Fibroblast of lung (primary cell): ENCODE data around the gene SH3BGRL3. TPM values are rescaled to one million over a fixed set of nuclear protein-coding genes. Genes with fewer than 3 reads are reported as not detected.

Experiments
- DNase-seq, 2 donors: peaks; one replicate each; pipeline versions ENCODE4 v3.0.0 to v3.0.0-alpha.2; 2010; ENCODE audit warnings: low read depth in 2 of 2
- H2AFZ ChIP-seq: 2 replicates; pipeline ENCODE4 v1.5.1; 2012; ENCODE audit warnings: low read length, control low read depth, inconsistent platforms
- H3K27ac ChIP-seq: 2 replicates; pipeline ENCODE4 v1.5.1; 2011; ENCODE audit warnings: low read length, control low read depth; ENCODE audit not compliant: insufficient read depth
- H3K27me3 ChIP-seq: 2 replicates; pipeline ENCODE4 v1.5.1; 2011; ENCODE audit warnings: mild to moderate bottlenecking, low read length; ENCODE audit not compliant: control insufficient read depth, insufficient read depth
- H3K36me3 ChIP-seq: 2 replicates; pipeline ENCODE4 v1.5.1; 2011; ENCODE audit warnings: low read length; ENCODE audit not compliant: control insufficient read depth, insufficient read depth
- H3K4me1 ChIP-seq: 2 replicates; pipeline ENCODE4 v1.5.1; 2011; ENCODE audit warnings: low read length; ENCODE audit not compliant: control insufficient read depth, insufficient read depth; ENCODE audit errors: extremely low read depth
- H3K4me2 ChIP-seq: 2 replicates; pipeline ENCODE4 v1.5.1; 2011; ENCODE audit warnings: low read length, control low read depth; ENCODE audit not compliant: insufficient read depth; ENCODE audit errors: extremely low read depth
- H3K4me3 ChIP-seq, 4 experiments: fragments of 200-600 bp in 1 of 4; sonication (generic) in 1 of 4; replicated peaks in 1 of 4; 2 replicates each; pipeline ENCODE4 v1.5.1; 2011 to 2016; ENCODE audit warnings: low read length in 4 of 4, low read depth in 3 of 4, mild to moderate bottlenecking in 3 of 4, control low read depth in 2 of 4, inconsistent platforms in 1 of 4, mixed read lengths in 1 of 4; ENCODE audit not compliant: insufficient read depth in 1 of 4; ENCODE audit errors: control extremely low read depth in 1 of 4
- H3K79me2 ChIP-seq: 2 replicates; pipeline ENCODE4 v1.5.1; 2012; ENCODE audit warnings: mild to moderate bottlenecking, low read length, inconsistent platforms; ENCODE audit not compliant: control insufficient read depth, insufficient read depth
- H3K9ac ChIP-seq: 2 replicates; pipeline ENCODE4 v1.5.1; 2011; ENCODE audit warnings: mild to moderate bottlenecking, low read length, control low read depth; ENCODE audit not compliant: insufficient read depth
- H3K9me3 ChIP-seq: 2 replicates; pipeline ENCODE4 v1.5.1; 2012; ENCODE audit warnings: low read depth, low read length; ENCODE audit not compliant: control insufficient read depth, insufficient read depth
- H4K20me1 ChIP-seq: 2 replicates; pipeline ENCODE4 v1.5.1; 2011; ENCODE audit warnings: low read length; ENCODE audit not compliant: control insufficient read depth, insufficient read depth; ENCODE audit errors: extremely low read depth
- CTCF ChIP-seq, 2 donors: IDR thresholded peaks in 1 of 2; conservative IDR thresholded peaks in 1 of 2; 1 replicate in 1 of 2; 2 replicates in 1 of 2; pipeline ENCODE4 v1.5.1; 2011 to 2012; ENCODE audit warnings: low read length in 2 of 2, control low read depth in 1 of 2, inconsistent platforms in 1 of 2, low read depth in 1 of 2, mild to moderate bottlenecking in 1 of 2
- EZH2 ChIP-seq: IDR thresholded peaks from 2 replicates; pipeline ENCODE4 v1.5.1; 2012; ENCODE audit warnings: low read length, control low read depth, mild to moderate bottlenecking; ENCODE audit errors: missing control alignments
- polyA plus RNA-seq, 2 donors: library from polyadenylated mRNA; depleted of rRNA in 1 of 2; stranded (reverse) in 1 of 2; unstranded in 1 of 2; fragments of >200 nt; gene quantifications; 2 replicates each; pipeline ENCODE4 v1.2.1, GENCODE V29; 2011 to 2012; ENCODE audit warnings: missing spikeins in 1 of 2
- total RNA-seq: library from RNA; depleted of rRNA; stranded (reverse); fragments of >200 nt; gene quantifications from 2 replicates; pipeline ENCODE4 v1.2.1, GENCODE V29; 2014

The SH3BGRL3 gene
- total and polyA plus RNA-seq, 2 donors (not counting 1 experiment from before 2014, with no cell fraction given): 39.6 to 200 TPM

DNA sequence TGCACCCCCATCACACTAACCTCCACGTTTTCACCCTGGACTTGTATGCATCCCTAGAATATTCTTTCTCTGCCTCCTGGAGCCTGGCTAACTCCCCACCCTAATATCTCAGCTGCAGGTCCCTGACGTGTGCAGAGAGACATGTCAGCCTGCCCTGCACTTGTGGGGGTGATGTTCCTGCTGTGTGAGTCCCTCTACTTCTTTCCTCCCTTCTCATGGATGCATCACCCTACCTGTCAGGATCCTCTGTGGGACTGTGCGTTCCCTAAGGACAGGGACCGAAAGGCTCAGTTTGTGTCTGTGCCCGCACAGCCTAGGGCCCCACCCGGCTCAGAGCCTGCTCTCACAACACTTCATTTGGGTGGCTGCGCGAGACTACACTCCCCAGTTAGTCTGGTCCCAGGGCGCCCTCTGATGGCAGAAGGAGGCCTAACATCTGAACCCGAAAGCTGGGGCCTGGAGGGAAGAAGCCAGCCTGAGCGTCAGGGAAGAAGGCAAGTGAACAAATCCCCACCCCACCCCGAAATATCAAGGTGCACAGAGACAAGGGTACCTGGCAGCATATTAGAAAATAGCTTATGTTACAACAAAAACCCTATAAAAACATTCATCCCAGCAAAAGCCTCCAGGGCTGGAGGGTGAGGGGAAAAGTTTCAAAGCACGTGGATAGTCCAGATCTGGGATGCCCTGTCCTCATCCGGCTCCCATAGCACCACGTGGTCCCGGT lies 41.6 kb downstream of the SH3BGRL3 start:
- H3K4me1 ChIP-seq: peaks cover 6% of the 10 kb centered on the region
- H4K20me1 ChIP-seq: no peaks in the 10 kb centered on the region
- no peaks in the 10 kb centered on the region for H3K79me2 ChIP-seq
- H3K36me3 ChIP-seq: no peaks in the 10 kb centered on the region
- H3K4me3 ChIP-seq: peak overlapping the region in 1 of 4 experiments; percentile 11
- H3K27me3 ChIP-seq: no peaks in the 10 kb centered on the region
- no peak overlapping the region for H3K9ac ChIP-seq
- H3K9me3 ChIP-seq: no peaks in the 10 kb centered on the region
- H3K4me2 ChIP-seq: peak overlapping the region; percentile 17
- TF ChIP-seq CTCF (conservative IDR thresholded peaks at IDR 0.05 in 1 of 2, IDR thresholded peaks at IDR 0.05 in 1 of 2; ENCODE audit: low read depth in 1 of 2, low read length in 2 of 2) (peak; percentile 82 to 93), EZH2 (no peak)
- peak overlapping the region; percentile 87 for H2AFZ ChIP-seq
- peak; percentile 70 to 86 for DNase-seq
- no peak overlapping the region for H3K27ac ChIP-seq

GRCh38 chr1:26322042-26322331 lies 42.1 kb downstream of the SH3BGRL3 start:
- no peaks in the 10 kb centered on the region for H3K27me3 ChIP-seq
- H3K9me3 ChIP-seq: no peaks in the 10 kb centered on the region
- H3K4me2 ChIP-seq: no peak overlapping the region
- H2AFZ ChIP-seq: no peak overlapping the region
- peaks cover 6% of the 10 kb centered on the region for H3K4me1 ChIP-seq
- H3K27ac ChIP-seq: no peak overlapping the region
- no peak overlapping the region for H3K9ac ChIP-seq
- DNase-seq: no peak
- no peak overlapping the region for H3K4me3 ChIP-seq
- H4K20me1 ChIP-seq: no peaks in the 10 kb centered on the region
- TF ChIP-seq EZH2 (no peak), CTCF (conservative IDR thresholded peaks at IDR 0.05 in 1 of 2, IDR thresholded peaks at IDR 0.05 in 1 of 2; ENCODE audit: low read depth in 1 of 2, low read length in 2 of 2) (no peak)
- no peaks in the 10 kb centered on the region for H3K36me3 ChIP-seq
- H3K79me2 ChIP-seq: no peaks in the 10 kb centered on the region

- H3K79me2 ChIP-seq: no peaks in the 10 kb centered on the region
- H4K20me1 ChIP-seq: no peaks in the 10 kb centered on the region
- DNase-seq: no peak
- H3K4me3 ChIP-seq: no peak overlapping the region
- H3K4me1 ChIP-seq: peaks cover 6% of the 10 kb centered on the region
- no peak overlapping the region for H3K27ac ChIP-seq
- TF ChIP-seq EZH2 (no peak), CTCF (conservative IDR thresholded peaks at IDR 0.05 in 1 of 2, IDR thresholded peaks at IDR 0.05 in 1 of 2; ENCODE audit: low read depth in 1 of 2, low read length in 2 of 2) (no peak)
- no peaks in the 10 kb centered on the region for H3K9me3 ChIP-seq
- H3K27me3 ChIP-seq: no peaks in the 10 kb centered on the region
- H3K4me2 ChIP-seq: no peak overlapping the region
- H2AFZ ChIP-seq: no peak overlapping the region
- H3K36me3 ChIP-seq: no peaks in the 10 kb centered on the region
- no peak overlapping the region for H3K9ac ChIP-seq
Measured at GRCh38 chr1:26323382-26323781, 43.5 kb downstream of the SH3BGRL3 start.
